HCT116 (cell line): ENCODE data around the gene KIAA0319L. TPM values are rescaled to one million over a fixed set of nuclear protein-coding genes. Genes with fewer than 3 reads are reported as not detected.

ENCODE experiments used
- ATAC-seq: fragments of 200-7000 bp; cut with Tn5 transposase; 2 replicates; pipeline ENCODE4 v1.9.1; 2020; ENCODE audit warnings: mild to moderate bottlenecking, moderate library complexity
- BruUV-seq: library from RNA; stranded (reverse); fragments of 400-500 nt; replicated peaks from 2 replicates; lab custom pipeline; 2021; lab: Mats Ljungman, UMichigan
- CTCF ChIA-PET: fragments of 300-600 bp; sonication (Branson Sonifier 250); formaldehyde crosslinking; loops from one replicate; lab custom pipeline; 2021; ENCODE audit warnings: antibody characterized with exemption; lab: Charles Lee
- POLR2A ChIA-PET: fragments of 300-600, 350-600 bp; sonication (Branson Sonifier 250); formaldehyde crosslinking; loops from one replicate; lab custom pipeline; 2021; ENCODE audit warnings: antibody characterized with exemption; lab: Charles Lee
- RAD21 ChIA-PET, 2 experiments: fragments of 300-600 bp; sonication (Branson Sonifier 250); formaldehyde crosslinking; loops; one replicate each; lab custom pipeline; 2023; ENCODE audit warnings: low total read pairs in 2 of 2; ENCODE audit not compliant: uncharacterized antibody in 2 of 2, unreplicated experiment in 2 of 2, low non-redundant PET in 1 of 2; lab: Charles Lee
- DNase-seq: peaks from one replicate; pipeline ENCODE4 v3.0.0-alpha.2; 2010; ENCODE audit warnings: low read depth, low spot score
- H2AFZ ChIP-seq: fragments of 200-600 bp; shearing (Covaris generic), sonication (generic); 2 replicates; pipeline ENCODE4 v1.6.1; 2017; ENCODE audit warnings: low read depth, mixed run types, mixed read lengths, antibody characterized with exemption, low read length; ENCODE audit not compliant: poor library complexity, severe bottlenecking
- H3K27ac ChIP-seq: 2 replicates; pipeline ENCODE4 v1.5.1; 2012; ENCODE audit warnings: low read depth, low read length
- H3K27me3 ChIP-seq: fragments of 200-600 bp; sonication (generic); 2 replicates; pipeline ENCODE4 v1.6.1; 2016; ENCODE audit warnings: mixed run types, low read length, mixed read lengths; ENCODE audit not compliant: insufficient read depth
- H3K36me3 ChIP-seq, 2 experiments: fragments of 200-500 bp in 1 of 2; fragments of 200-600 bp in 1 of 2; sonication (Bioruptor generic) in 1 of 2; sonication (generic) in 1 of 2; 2 replicates each; pipeline versions ENCODE4 v1.5.1 to v1.6.1; 2014 to 2016; ENCODE audit warnings: low read length in 2 of 2, inconsistent platforms in 1 of 2, mixed read lengths in 1 of 2, mixed run types in 1 of 2; ENCODE audit not compliant: insufficient read depth in 2 of 2, control insufficient read depth in 1 of 2
- H3K4me1 ChIP-seq, 2 experiments: fragments of 200-600 bp in 1 of 2; sonication (generic) in 1 of 2; 2 replicates each; pipeline versions ENCODE4 v1.5.1 to v1.6.1; 2012 to 2017; ENCODE audit warnings: low read length in 2 of 2, inconsistent platforms in 1 of 2, mild to moderate bottlenecking in 1 of 2, mixed read lengths in 1 of 2, mixed run types in 1 of 2, moderate library complexity in 1 of 2; ENCODE audit not compliant: insufficient read depth in 2 of 2, control insufficient read depth in 1 of 2
- H3K4me2 ChIP-seq: fragments of 200-600 bp; sonication (generic); 2 replicates; pipeline ENCODE4 v1.6.1; 2017; ENCODE audit warnings: mixed run types, low read length, mixed read lengths
- H3K4me3 ChIP-seq, 2 experiments: fragments of 200-600 bp in 1 of 2; sonication (generic) in 1 of 2; replicated peaks in 1 of 2; 2 replicates each; pipeline ENCODE4 v1.5.1; 2011 to 2016; ENCODE audit warnings: low read length in 2 of 2, control low read depth in 1 of 2, low read depth in 1 of 2, mild to moderate bottlenecking in 1 of 2, mixed read lengths in 1 of 2, mixed run types in 1 of 2
- H3K79me2 ChIP-seq: fragments of 200-600 bp; sonication (generic); 2 replicates; pipeline ENCODE4 v1.6.1; 2017; ENCODE audit warnings: mild to moderate bottlenecking, mixed run types, low read length, moderate library complexity, mixed read lengths; ENCODE audit not compliant: insufficient read depth
- H3K9ac ChIP-seq: fragments of 200-600 bp; sonication (generic); 2 replicates; pipeline ENCODE4 v1.6.1; 2016; ENCODE audit warnings: low read length, mixed read lengths
- H3K9me2 ChIP-seq: fragments of 200-600 bp; sonication (generic), shearing (Covaris generic); 2 replicates; pipeline ENCODE4 v1.6.1; 2017; ENCODE audit warnings: mixed run types, mild to moderate bottlenecking, moderate library complexity; ENCODE audit not compliant: insufficient read depth
- H3K9me3 ChIP-seq, 2 experiments: fragments of 200-500 bp in 1 of 2; fragments of 200-600 bp in 1 of 2; sonication (Bioruptor generic) in 1 of 2; sonication (generic) in 1 of 2; 2 replicates each; pipeline ENCODE4 v1.6.1; 2014 to 2017; ENCODE audit warnings: low read length in 2 of 2, mixed read lengths in 2 of 2, inconsistent platforms in 1 of 2, low read depth in 1 of 2, mild to moderate bottlenecking in 1 of 2, mixed run types in 1 of 2, moderate library complexity in 1 of 2; ENCODE audit not compliant: control insufficient read depth in 1 of 2, insufficient read depth in 1 of 2
- H4K20me1 ChIP-seq: fragments of 200-600 bp; sonication (generic), shearing (Covaris generic); 2 replicates; pipeline ENCODE4 v1.6.1; 2017; ENCODE audit warnings: mixed run types, mild to moderate bottlenecking, moderate library complexity; ENCODE audit not compliant: insufficient read depth
- ATF3 ChIP-seq: IDR thresholded peaks from 2 replicates; pipeline ENCODE4 v1.6.1; 2012
- CEBPB ChIP-seq: IDR thresholded peaks from 2 replicates; pipeline ENCODE4 v1.6.1; 2012; ENCODE audit warnings: low read depth
- ELF1 ChIP-seq: IDR thresholded peaks from 2 replicates; pipeline ENCODE4 v1.6.1; 2012; ENCODE audit warnings: low read depth, borderline replicate concordance
- EZH2phosphoT487 ChIP-seq: fragments of 200-600 bp; IDR thresholded peaks from 2 replicates; pipeline ENCODE4 v1.6.1; 2018; ENCODE audit warnings: antibody characterized with exemption, borderline replicate concordance
- MAX ChIP-seq: IDR thresholded peaks from 2 replicates; pipeline ENCODE4 v1.6.1; 2012
- RAD21 ChIP-seq: IDR thresholded peaks from 2 replicates; pipeline ENCODE4 v1.6.1; 2012; ENCODE audit warnings: low read depth, mild to moderate bottlenecking
- REST ChIP-seq: IDR thresholded peaks from 2 replicates; pipeline ENCODE4 v1.6.1; 2012; ENCODE audit warnings: low read depth
- SIN3A ChIP-seq: IDR thresholded peaks from 2 replicates; pipeline ENCODE4 v1.6.1; 2012; ENCODE audit warnings: low read depth
- TCF7L2 ChIP-seq: IDR thresholded peaks from 2 replicates; pipeline ENCODE4 v1.7.0; 2011; ENCODE audit warnings: borderline replicate concordance, inconsistent platforms; ENCODE audit not compliant: insufficient read depth, insufficient read length; ENCODE audit errors: extremely low read depth
- YY1 ChIP-seq: IDR thresholded peaks from 2 replicates; pipeline ENCODE4 v1.6.1; 2011; ENCODE audit warnings: low read length, low read depth, moderate library complexity, mild to moderate bottlenecking; ENCODE audit not compliant: insufficient replicate concordance; ENCODE audit errors: extremely low read depth
- ZBTB33 ChIP-seq: IDR thresholded peaks from 2 replicates; pipeline ENCODE4 v1.6.1; 2011; ENCODE audit warnings: mild to moderate bottlenecking, low read length, moderate library complexity; ENCODE audit not compliant: insufficient replicate concordance; ENCODE audit errors: extremely low read depth
- ZNF274 ChIP-seq: fragments of 200-500 bp; sonication (Bioruptor generic); IDR thresholded peaks from 2 replicates; pipeline ENCODE4 v1.6.1; 2014; ENCODE audit warnings: mild to moderate bottlenecking, low read depth, low read length, inconsistent platforms
- intact Hi-C: fragments of 100-400 bp; cut with micrococcal nuclease; formaldehyde crosslinking; loops from 2 replicates; pipeline ENCODE4 v1.10.0; 2022
- total RNA-seq: library from RNA; stranded (reverse); gene quantifications from one replicate; pipeline ENCODE4 v1.2.1, GENCODE V29; 2021; ENCODE audit not compliant: unreplicated experiment

The KIAA0319L gene
- total RNA-seq, 1 experiment from 2014 or later: 35.6 TPM

GRCh38 chr1:35449334-35450008, 107.7 kb downstream of the KIAA0319L start:
- DNase-seq (no peak), ATAC-seq (no peak)
- H3K4me1 ChIP-seq: no peaks in the 10 kb centered on the region
- POLR2A ChIA-PET: no interaction called here
- H3K36me3 ChIP-seq: peaks cover 0 to 8% of the 10 kb centered on the region in 2 experiments; a peak in 3 of 4 replicates
- RAD21 ChIA-PET: no interaction called here
- H3K4me2 ChIP-seq: no peak overlapping the region
- no peaks in the 10 kb centered on the region for H3K9me3 ChIP-seq
- no peak overlapping the region for H3K4me3 ChIP-seq
- H3K79me2 ChIP-seq: no peaks in the 10 kb centered on the region
- H3K9me2 ChIP-seq: no peaks in the 10 kb centered on the region
- H3K9ac ChIP-seq: no peak overlapping the region
- no peaks in the 10 kb centered on the region for H4K20me1 ChIP-seq
- H3K27ac ChIP-seq: no peak overlapping the region
- CTCF ChIA-PET: interaction anchor here (2.6 kb wide), 1 partner anchor 116 kb away, joined by 32 read pairs; no protein-coding TSS in a partner anchor
- no peaks in the 10 kb centered on the region for H3K27me3 ChIP-seq
- intact Hi-C loops: loop anchor here (2.0 kb wide), 1 partner anchor 277 kb away; no protein-coding TSS in a partner anchor
- no peak overlapping the region for H2AFZ ChIP-seq
- no peak for TF ChIP-seq TCF7L2
- TF ChIP-seq EZH2phosphoT487: no peak
- TF ChIP-seq YY1: no peak
- TF ChIP-seq, all 23 proteins: peak for 0
- BruUV-seq: no TSS peak

GRCh38 chr1:35448344-35448801, 108.8 kb downstream of the KIAA0319L start:
- no peak overlapping the region for H2AFZ ChIP-seq
- H3K27me3 ChIP-seq: no peaks in the 10 kb centered on the region
- H3K9me3 ChIP-seq: no peaks in the 10 kb centered on the region
- peaks cover 0 to 6% of the 10 kb centered on the region in 2 experiments; a peak in 3 of 4 replicates for H3K36me3 ChIP-seq
- H3K9me2 ChIP-seq: no peaks in the 10 kb centered on the region
- ChIA-PET POLR2A (no interaction called here), CTCF (no interaction called here), RAD21 (no interaction called here)
- no peak overlapping the region for H3K9ac ChIP-seq
- no peak overlapping the region for H3K4me2 ChIP-seq
- intact Hi-C loops: no loop called here
- no peak overlapping the region for H3K4me3 ChIP-seq
- DNase-seq: no peak
- no peaks in the 10 kb centered on the region for H4K20me1 ChIP-seq
- BruUV-seq: no TSS peak
- no peak overlapping the region for H3K27ac ChIP-seq
- no peaks in the 10 kb centered on the region for H3K79me2 ChIP-seq
- H3K4me1 ChIP-seq: no peaks in the 10 kb centered on the region
- ATAC-seq: no peak
- no peak for TF ChIP-seq REST
- no peak for TF ChIP-seq CEBPB
- TF ChIP-seq ELF1: no peak
- no peak for TF ChIP-seq EZH2phosphoT487
- TF ChIP-seq SIN3A: no peak
- no peak for TF ChIP-seq ZNF274
- TF ChIP-seq ZBTB33: no peak
- no peak for TF ChIP-seq MAX
- TF ChIP-seq RAD21: no peak
- no peak for TF ChIP-seq ATF3
- no peak for TF ChIP-seq YY1
